HG02938 (cell line): ENCODE measurements around the gene TTC21A.

ENCODE experiments used
- ATAC-seq: cut with Tn5 transposase; IDR thresholded peaks from one replicate; pipeline ENCODE4 v1.9.1; 2021; ENCODE audit warnings: mild to moderate bottlenecking, moderate library complexity; ENCODE audit not compliant: unreplicated experiment

TTC21A gene

GRCh38 chr3:39135170-39135805, 27.8 kb downstream of the TTC21A start:
- no peak for ATAC-seq

DNA sequence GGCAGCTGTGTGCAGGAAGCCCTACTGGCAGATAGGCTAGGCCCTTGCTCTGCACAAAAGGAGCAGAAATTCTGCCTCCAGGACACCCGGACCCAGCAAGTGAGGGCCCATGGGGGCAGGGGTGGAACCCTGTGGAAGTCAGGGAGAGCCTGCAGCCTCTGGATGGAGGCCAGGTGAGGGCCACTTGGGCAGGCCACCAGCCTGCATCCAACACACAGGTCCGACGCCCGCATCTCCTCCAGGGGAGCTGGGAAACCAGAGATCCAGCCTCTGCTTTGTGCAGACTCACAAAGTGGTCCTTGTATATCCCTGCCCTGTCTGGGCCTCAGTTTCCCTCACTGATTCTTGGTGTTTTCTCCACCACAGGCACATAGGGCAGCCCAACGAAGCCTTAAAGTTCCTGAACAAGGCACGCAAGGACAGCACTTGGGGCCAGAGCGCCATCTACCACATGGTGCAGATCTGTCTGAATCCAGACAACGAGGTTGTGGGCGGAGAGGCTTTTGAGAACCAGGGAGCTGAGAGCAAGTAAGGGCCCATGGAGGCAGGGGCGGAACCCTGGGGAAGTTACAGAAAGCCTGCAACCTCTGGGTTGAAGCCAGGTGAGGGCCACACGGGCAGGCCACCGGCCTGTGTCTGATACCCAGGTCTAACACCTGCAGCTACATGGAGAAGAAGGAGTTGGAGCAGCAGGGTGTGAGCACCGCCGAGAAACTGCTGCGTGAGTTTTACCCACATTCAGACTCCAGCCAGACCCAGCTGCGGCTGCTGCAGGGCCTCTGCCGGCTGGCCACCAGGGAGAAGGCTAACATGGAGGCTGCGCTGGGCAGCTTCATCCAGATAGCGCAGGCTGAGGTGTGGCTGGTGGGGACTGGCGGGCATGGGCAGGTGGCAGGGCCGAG, 29.3 kb downstream of the TTC21A start:
- no peak for ATAC-seq

- ATAC-seq = no peak
These were observed 30.0 kb downstream of the TTC21A start for GRCh38 chr3:39137435-39137936.

DNA sequence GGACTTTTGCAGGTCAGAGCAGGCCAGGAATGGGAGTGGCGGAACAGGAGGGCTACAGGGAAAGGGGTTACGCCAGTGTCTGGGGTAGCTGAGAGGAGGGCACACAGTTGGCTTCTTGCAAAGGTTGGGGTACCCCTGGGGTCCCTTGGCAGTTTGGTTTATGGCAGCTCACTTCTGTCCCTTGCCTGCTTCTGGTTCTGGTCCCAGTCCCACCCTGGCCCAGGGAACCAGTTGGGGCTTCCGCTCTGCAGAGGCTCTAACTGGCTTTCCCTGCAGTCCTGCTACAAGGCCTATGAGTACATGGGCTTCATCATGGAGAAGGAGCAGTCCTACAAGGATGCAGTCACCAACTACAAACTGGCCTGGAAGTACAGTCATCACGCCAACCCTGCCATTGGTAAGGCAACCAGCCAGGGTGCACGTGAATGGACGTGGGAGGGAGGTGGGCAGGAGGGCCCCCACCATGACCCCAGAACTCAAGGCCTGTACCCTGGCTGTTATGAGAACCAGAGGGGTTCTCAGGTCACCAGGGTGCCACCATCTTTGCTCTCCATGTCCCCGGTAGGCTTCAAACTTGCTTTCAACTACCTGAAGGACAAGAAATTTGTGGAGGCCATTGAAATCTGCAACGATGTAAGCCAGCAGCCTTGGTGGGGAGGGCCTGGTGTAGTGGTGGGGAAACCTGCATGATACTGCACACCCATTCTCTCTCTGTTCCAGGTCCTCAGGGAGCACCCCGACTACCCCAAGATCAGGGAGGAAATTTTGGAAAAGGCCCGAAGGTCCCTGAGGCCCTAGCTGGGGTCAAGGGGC, 30.7 kb downstream of the TTC21A start:
- no peak for ATAC-seq

- no peak for ATAC-seq
These were observed 31.4 kb downstream of the TTC21A start for GRCh38 chr3:39138804-39139415.

DNA sequence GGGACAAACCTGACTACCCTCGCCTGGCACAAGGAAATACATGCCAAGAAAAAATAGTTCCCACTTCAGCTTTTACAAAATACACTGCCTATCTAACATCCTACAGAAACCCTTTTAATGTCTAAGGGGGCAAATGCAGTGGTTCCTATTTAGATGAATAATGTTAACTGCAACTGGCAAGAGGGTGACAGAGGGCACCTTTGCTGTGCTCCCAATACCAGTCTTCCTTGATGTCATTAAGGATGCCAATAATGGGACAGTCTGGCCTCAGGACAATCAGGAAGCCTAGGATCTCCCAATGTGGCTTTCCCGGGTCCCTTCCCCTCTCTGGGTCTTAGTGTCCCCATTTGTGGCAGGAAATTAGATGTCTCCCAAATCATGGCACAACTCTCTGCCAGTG, 32.0 kb downstream of the TTC21A start:
- no peak for ATAC-seq

DNA sequence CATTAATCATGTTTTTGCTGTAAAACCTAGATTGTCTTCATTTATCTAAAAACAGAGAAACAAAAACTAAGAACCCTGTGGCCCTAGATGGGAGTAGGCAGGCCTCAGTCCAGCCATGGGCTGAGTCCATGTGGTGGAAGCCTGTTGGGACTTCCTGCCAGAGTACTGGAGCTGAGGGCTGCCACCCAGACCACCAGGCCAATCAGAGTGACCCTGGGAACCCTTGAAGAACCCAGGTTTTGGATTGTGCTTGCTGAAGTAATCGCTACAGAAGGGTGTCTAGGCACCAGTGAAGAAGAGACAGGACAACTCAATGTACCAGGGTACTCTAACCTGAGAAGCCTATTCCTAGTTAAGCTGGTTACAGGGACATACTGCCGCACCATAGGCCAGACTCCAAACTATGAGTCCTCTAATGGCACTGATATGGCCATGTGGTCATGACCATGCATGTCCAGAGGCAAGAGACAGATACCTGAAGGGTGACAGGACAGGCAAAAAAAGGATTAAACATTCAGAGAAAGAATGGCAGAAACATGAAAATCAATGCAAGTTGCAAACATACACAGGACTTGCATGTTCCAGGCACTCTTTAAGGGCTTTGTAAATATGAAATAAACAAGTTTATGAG, 33.0 kb downstream of the TTC21A start:
- no peak for ATAC-seq

GRCh38 chr3:39141171-39141995, 33.9 kb downstream of the TTC21A start:
- no peak for ATAC-seq

- no peak for ATAC-seq
These were observed 34.6 kb downstream of the TTC21A start for GRCh38 chr3:39142067-39142466.

DNA sequence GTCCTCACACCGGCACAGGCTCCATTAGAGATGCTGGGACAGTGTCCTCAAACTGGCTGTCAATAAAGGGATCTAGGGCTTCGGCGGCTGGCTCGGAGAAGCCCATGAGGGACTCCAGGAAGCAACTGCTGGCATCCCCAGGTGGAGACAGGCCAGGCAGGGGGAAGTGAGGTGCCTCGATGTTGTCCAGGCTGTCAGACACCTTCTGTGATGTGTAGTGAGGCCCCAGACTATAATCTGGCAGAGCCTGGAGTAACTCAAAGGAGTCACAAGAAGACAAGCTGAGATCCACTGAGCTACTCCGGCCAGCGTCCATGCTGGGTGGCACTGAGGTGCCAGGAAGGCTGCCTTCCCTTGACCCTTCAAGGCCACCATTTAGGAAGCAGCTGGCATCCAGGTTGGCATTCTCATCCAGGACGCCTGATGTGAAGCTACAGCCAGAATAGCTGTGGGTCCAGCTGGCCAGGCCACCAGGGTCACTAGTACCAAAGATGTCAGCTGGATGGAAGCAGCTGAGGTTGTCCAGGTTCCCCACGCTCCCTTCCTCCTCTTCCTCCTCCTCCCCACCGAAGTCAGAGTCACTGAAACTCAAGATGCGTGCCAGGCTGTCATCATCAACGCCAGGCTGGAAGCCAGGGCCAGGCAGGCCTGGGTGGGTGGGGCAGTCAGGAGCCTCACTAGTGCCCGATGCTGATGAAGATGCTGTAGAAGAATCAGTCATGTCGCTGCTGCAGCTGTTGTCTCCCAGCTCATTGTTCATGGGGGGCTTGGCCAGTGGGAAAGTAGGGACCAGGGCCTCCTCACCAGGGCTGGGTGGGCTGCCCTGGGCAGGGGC, 35.8 kb downstream of the TTC21A start:
- no peak for ATAC-seq

DNA sequence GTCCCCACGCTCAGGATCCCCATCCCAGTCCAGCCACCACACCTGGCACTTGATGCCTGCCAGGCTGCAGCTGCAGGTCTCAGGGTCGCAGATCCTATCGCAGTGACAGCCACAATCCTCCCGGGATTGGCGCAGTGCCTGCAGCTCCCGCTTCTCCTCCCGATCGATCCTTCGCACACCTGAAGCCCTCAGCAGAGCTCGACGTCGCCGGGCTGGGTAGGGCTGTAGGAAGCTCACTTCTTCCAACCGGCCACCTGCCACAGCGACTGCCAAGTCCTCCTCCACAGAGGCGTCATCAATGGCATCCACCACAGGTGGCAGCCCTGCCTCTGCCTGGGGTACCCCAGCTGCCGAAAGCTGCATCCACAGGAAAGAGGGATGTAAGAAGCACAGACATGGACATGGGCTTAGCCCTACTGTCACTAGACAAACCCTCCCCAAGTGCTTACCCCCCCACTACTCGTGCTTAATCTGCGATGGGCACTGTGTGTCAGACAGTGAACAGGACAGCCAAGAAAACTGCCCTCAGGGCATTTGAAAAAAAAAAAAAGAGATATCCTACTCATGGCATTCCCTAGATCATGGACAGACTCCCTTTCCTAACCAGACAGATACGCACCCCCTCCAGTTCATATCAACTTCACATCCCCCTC, 36.7 kb downstream of the TTC21A start:
- ATAC-seq = no peak

- ATAC-seq = no peak
These were observed 37.4 kb downstream of the TTC21A start for GRCh38 chr3:39144748-39145380.

- no peak for ATAC-seq
These were observed 38.6 kb downstream of the TTC21A start for GRCh38 chr3:39146083-39146501.

GRCh38 chr3:39146611-39147591, 39.4 kb downstream of the TTC21A start:
- no peak for ATAC-seq

GRCh38 chr3:39147711-39148434, 40.4 kb downstream of the TTC21A start:
- ATAC-seq = peak; percentile 27
